ENCODE results near the gene DLX5.
A peak's percentile ranks its signal among the peaks of the same experiment; 100 is the strongest.

DLX5 gene

DNA sequence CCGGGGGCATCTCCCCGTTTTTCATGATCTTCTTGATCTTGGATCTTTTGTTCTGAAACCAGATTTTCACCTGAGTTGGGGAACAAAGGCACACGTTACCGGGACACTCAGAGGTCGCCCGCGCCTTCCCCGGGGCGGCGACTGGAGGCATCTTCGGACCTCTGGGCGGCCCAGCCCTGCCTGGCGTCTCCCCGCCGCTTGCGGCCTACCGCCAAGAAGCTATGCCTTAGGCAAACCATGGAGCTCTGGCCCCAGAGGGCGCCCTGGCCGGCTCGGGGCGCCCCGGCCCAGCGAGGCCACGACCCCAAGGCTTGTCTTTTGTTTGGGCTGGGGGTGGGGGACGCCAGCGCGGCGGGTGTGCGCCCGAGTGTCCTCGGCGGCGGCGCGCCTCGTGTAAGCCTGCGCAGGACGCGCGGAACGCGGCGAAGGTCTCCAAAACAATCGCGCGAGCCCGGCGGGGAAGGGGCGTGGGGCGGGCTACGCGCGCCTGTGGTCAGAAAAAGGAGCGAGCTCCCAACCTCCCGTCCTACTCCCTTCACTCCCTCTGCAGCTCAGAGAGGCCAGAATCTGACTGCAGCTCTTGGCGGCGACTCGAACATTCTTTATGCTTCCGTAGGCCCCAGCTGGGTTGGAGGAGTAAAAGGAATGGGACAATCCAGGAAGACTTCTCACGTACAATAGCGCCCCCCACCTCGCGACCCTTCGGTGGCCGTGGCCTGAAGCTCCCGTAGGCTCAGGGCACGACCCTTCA lies 3.5 kb downstream of the DLX5 start:
- TF ChIP-seq EZH2 (IDR thresholded peaks at IDR 0.05) (no peak), POLR2AphosphoS5 (IDR thresholded peaks at IDR 0.05; ENCODE audit: borderline replicate concordance, low read depth, low read length) (no peak), FOXP2 (optimal IDR thresholded peaks at IDR 0.05; ENCODE audit: control extremely low read depth, extremely low read length, insufficient read depth) (no peak)
- Histone ChIP-seq H3K9ac (ENCODE audit: insufficient read length) (no peak overlapping the region), H3K27ac (no peak overlapping the region), H3K4me3 (no peak overlapping the region), H3K9me3 (ENCODE audit: low read depth, low read length) (no peaks in the 10 kb centered on the region), H3K36me3 (ENCODE audit: insufficient read depth, low read length) (no peaks in the 10 kb centered on the region; the same call in 1 of the 2 replicates)
- DNase-seq (ENCODE audit: low read depth, low spot score), result no peak

DNA sequence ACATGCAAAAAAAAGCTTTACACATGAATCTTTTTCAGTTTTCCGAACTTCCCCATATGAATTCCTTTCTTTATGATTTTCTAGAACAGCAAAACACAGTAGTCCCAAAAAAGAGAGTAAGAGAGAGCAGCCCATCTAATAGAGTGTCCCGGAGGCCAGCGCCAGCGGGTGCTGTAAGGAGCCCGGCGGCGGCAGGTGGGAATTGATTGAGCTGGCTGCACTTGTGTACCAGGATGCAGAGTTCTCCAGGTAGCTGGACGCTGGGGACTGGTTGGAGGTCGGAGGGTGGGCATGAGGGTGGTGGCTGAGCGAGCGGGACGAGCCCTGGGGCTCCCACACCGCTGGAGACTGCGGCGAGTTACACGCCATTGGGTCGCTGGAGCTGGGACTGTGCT lies 4.0 kb downstream of the DLX5 start:
- Histone ChIP-seq H3K36me3 (ENCODE audit: insufficient read depth, low read length) (no peaks in the 10 kb centered on the region; the same call in 1 of the 2 replicates), H3K9ac (ENCODE audit: insufficient read length) (no peak overlapping the region), H3K4me3 (no peak overlapping the region), H3K9me3 (ENCODE audit: low read depth, low read length) (no peaks in the 10 kb centered on the region), H3K27ac (no peak overlapping the region)
- TF ChIP-seq EZH2 (IDR thresholded peaks at IDR 0.05) (no peak), FOXP2 (optimal IDR thresholded peaks at IDR 0.05; ENCODE audit: control extremely low read depth, extremely low read length, insufficient read depth) (no peak), POLR2AphosphoS5 (IDR thresholded peaks at IDR 0.05; ENCODE audit: borderline replicate concordance, low read depth, low read length) (no peak)
- DNase-seq (ENCODE audit: low read depth, low spot score), result no peak

DNA sequence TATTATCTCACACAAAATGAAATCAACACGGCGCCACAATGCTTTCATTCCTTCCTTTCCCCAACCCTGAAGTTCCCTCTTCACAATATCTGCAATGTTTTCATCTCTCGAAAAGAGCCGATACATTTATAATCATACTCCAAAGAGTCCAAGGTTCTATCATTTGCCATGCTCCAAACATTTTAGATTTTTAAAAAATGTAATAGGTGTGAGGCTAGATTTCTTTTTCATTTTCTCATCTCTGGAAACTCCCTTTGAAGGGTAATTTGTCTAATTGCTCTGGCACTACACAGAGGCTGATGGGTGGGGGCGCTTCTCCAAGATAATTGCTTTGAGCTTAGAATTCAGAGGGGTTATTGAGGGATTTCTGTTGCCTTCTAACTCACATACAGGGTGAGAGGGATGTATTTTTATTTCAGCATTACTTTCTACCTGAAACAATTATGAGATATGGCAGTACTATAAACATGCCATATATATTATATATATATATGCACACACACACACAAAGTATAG lies 4.9 kb downstream of the DLX5 start:
- Histone ChIP-seq H3K9ac (ENCODE audit: insufficient read length) (no peak overlapping the region), H3K9me3 (ENCODE audit: low read depth, low read length) (no peaks in the 10 kb centered on the region), H3K4me3 (no peak overlapping the region), H3K27ac (no peak overlapping the region), H3K36me3 (ENCODE audit: insufficient read depth, low read length) (no peaks in the 10 kb centered on the region; the same call in 1 of the 2 replicates)
- no peak for DNase-seq (ENCODE audit: low read depth, low spot score)
- TF ChIP-seq FOXP2 (optimal IDR thresholded peaks at IDR 0.05; ENCODE audit: control extremely low read depth, extremely low read length, insufficient read depth) (no peak), POLR2AphosphoS5 (IDR thresholded peaks at IDR 0.05; ENCODE audit: borderline replicate concordance, low read depth, low read length) (no peak), EZH2 (IDR thresholded peaks at IDR 0.05) (no peak)

DNA sequence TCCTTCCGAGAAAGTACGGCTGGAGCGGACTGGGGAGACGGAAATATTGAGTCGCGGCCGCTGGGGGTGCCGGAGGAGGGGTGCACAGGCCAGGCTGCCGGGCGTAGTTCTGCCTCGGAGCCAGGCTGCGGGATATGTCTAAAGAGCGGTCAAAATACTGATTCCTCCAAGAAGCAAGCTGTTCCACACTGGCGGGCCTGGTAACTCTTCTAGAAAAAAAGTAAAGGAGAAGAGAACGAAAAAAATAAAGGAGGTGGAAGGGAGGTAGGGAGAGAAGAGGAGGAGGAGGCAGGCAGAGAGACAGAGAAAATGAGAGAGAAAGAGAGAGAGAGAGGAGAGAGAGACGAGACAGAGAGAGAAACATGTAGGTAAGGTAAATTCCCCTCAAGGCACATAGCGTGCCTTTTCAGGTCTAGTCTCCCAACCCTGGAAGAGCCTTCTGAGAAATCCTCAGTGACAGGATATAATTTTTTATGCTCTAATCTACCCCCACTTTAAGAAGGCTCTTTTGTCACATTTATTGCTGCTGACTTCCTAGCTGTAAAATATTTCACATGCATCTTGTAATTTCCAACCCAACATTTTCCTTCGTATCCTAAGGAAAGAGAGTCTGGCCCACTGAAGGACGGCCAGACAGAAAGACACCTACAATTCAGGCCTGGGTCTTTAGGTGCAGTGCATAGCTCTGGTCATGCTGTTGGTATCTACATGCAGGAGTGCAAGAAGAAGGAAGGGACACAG lies 5.7 kb downstream of the DLX5 start:
- no peak overlapping the region for H3K4me3 ChIP-seq
- no peaks in the 10 kb centered on the region; the same call in 1 of the 2 replicates for H3K36me3 ChIP-seq (ENCODE audit: insufficient read depth, low read length)
- H3K9ac ChIP-seq (ENCODE audit: insufficient read length), result no peak overlapping the region
- H3K9me3 ChIP-seq (ENCODE audit: low read depth, low read length), result no peaks in the 10 kb centered on the region
- TF ChIP-seq FOXP2 (optimal IDR thresholded peaks at IDR 0.05; ENCODE audit: control extremely low read depth, extremely low read length, insufficient read depth), result no peak
- TF ChIP-seq EZH2 (IDR thresholded peaks at IDR 0.05), result no peak
- no peak for TF ChIP-seq POLR2AphosphoS5 (IDR thresholded peaks at IDR 0.05; ENCODE audit: borderline replicate concordance, low read depth, low read length)
- no peak overlapping the region for H3K27ac ChIP-seq
- DNase-seq (ENCODE audit: low read depth, low spot score), result no peak

DNA sequence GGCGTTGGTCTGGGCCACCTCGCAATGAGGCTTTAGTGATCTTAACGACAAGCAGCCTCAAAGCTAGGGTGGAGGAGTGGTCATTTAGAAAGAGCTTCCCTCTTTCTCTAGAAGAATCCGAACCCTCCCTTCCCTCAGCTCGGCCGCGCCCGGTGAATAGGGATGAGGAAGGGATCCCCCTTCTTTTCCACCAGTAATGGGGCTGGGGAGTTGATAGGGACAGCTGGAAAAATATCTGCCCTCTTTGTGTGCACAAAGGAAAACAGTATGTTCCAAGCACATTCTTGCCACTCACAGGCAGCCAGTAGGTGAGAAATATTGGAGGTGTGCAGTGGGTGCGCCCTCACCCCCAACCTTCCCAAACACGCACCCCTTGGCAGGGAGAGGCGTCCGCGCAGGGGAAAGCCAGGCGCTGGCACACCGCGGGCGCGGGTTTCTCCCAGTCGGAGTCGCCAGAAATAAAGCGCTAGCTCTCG lies 6.5 kb downstream of the DLX5 start:
- TF ChIP-seq POLR2AphosphoS5 (IDR thresholded peaks at IDR 0.05; ENCODE audit: borderline replicate concordance, low read depth, low read length), result no peak
- no peak for TF ChIP-seq FOXP2 (optimal IDR thresholded peaks at IDR 0.05; ENCODE audit: control extremely low read depth, extremely low read length, insufficient read depth)
- no peak for TF ChIP-seq EZH2 (IDR thresholded peaks at IDR 0.05)
- no peak for DNase-seq (ENCODE audit: low read depth, low spot score)
- no peaks in the 10 kb centered on the region for H3K9me3 ChIP-seq (ENCODE audit: low read depth, low read length)

DNA sequence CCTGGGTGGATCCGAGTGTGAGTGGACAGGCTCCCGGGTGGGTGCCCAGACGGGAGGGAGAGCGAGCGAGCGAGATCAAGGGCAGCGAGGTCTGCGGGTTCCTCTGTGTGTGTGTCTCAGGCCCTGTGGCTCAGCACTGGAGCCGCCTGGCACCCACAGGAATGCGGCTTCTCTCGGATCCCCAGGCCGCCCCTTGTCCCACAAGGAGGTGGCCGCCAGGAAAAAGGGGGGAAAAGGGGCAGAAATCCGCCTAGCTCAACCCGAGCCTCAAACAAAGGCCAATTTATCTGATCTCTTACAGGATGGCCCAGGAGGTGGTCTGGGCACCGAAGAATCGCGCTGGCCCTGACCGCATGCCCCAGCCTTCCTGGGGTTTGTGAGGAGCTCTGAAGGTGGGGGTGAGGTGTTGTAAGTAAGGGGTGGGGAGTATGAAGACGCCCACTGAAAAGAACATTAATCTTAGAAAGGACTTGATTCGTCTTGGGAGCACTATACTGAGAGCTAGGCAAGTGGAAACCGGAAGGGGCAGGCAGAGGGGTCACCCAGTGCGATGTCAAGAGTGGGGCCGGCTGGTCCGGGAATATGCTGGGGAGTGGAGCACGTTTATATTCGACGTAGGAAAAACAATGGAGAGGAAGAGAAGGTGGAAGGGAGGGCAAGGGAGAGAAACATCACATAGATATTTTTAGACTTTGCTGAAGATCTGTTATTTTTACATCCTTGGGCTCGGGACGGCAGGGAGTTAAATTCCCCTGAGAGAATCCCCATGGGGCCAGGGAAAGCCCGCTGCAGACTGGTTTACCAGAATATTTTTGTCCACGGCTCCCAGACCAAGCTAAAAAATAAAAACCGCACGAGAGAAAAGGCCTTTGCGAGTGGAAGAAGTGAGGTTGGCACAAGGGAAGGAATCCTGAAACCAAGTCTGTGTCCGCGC lies 7.2 kb downstream of the DLX5 start:
- H3K9me3 ChIP-seq (ENCODE audit: low read depth, low read length), result no peaks in the 10 kb centered on the region
- no peak overlapping the region for H3K27ac ChIP-seq
- no peak for DNase-seq (ENCODE audit: low read depth, low spot score)
- TF ChIP-seq POLR2AphosphoS5 (IDR thresholded peaks at IDR 0.05; ENCODE audit: borderline replicate concordance, low read depth, low read length), result no peak
- H3K9ac ChIP-seq (ENCODE audit: insufficient read length), result no peak overlapping the region
- H3K4me3 ChIP-seq, result no peak overlapping the region
- no peaks in the 10 kb centered on the region; the same call in 1 of the 2 replicates for H3K36me3 ChIP-seq (ENCODE audit: insufficient read depth, low read length)

More for the DNA sequence above, 6.5 kb downstream of the DLX5 start:
- Histone ChIP-seq H3K4me3 (no peak overlapping the region), H3K36me3 (ENCODE audit: insufficient read depth, low read length) (no peaks in the 10 kb centered on the region; the same call in 1 of the 2 replicates), H3K9ac (ENCODE audit: insufficient read length) (no peak overlapping the region), H3K27ac (no peak overlapping the region)

DNA sequence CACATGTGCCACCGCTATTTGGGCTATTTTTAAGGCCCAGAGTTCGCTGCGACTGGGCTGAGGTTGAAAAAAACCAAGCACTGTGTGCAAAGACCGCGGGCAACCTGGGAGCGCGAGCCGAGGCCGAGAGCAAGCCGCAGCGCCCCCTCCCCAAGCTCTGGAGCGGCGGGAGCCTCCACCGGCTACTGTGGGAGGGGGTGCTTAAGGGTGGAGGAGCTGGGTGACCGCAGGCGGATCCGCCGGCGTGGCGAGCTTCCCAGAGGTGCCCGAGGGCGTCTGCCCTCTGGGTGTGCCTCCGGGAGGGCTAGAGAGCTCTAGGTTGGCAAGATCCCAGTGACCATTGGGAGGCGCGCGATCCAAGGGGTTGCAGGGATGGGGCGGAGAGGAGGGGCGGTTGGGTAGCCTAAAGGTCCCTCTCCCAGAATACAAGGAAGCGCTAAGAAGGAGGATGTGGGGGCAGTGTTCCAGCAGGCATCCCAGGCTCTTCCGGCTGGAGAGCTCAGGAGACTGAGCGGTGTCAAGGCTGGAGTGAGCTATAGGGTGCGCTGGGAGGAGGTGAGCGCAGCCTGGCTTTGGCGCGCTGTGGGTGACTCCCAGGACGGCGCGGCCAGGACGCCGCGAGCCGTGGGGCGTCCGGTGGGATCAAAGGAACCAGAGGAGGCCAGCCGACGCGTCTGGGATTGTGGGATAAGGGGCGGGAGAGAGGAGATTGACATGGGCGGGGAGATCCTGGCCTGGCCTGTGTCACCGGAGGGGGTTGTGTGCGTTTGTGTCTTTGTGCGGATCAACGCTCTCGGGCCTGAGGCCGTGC lies 8.0 kb downstream of the DLX5 start:
- no peaks in the 10 kb centered on the region for H3K9me3 ChIP-seq (ENCODE audit: low read depth, low read length)
- H3K36me3 ChIP-seq (ENCODE audit: insufficient read depth, low read length), result no peaks in the 10 kb centered on the region; the same call in 1 of the 2 replicates
- TF ChIP-seq FOXP2 (optimal IDR thresholded peaks at IDR 0.05; ENCODE audit: control extremely low read depth, extremely low read length, insufficient read depth), result no peak
- no peak for TF ChIP-seq EZH2 (IDR thresholded peaks at IDR 0.05)
- no peak for TF ChIP-seq POLR2AphosphoS5 (IDR thresholded peaks at IDR 0.05; ENCODE audit: borderline replicate concordance, low read depth, low read length)
- peak overlapping the region; percentile 35 for H3K9ac ChIP-seq (ENCODE audit: insufficient read length)
- peak overlapping the region; percentile 71 for H3K4me3 ChIP-seq
- no peak for DNase-seq (ENCODE audit: low read depth, low spot score)
- H3K27ac ChIP-seq, result no peak overlapping the region; the same call in 1 of the 2 replicates

All from SK-N-MC (cell line).